ENCODE data around the gene RSRC2.

GRCh38 chr12:122454250-122454721, 72.5 kb downstream of the RSRC2 start:
- TF ChIP-seq, protein P1, sequence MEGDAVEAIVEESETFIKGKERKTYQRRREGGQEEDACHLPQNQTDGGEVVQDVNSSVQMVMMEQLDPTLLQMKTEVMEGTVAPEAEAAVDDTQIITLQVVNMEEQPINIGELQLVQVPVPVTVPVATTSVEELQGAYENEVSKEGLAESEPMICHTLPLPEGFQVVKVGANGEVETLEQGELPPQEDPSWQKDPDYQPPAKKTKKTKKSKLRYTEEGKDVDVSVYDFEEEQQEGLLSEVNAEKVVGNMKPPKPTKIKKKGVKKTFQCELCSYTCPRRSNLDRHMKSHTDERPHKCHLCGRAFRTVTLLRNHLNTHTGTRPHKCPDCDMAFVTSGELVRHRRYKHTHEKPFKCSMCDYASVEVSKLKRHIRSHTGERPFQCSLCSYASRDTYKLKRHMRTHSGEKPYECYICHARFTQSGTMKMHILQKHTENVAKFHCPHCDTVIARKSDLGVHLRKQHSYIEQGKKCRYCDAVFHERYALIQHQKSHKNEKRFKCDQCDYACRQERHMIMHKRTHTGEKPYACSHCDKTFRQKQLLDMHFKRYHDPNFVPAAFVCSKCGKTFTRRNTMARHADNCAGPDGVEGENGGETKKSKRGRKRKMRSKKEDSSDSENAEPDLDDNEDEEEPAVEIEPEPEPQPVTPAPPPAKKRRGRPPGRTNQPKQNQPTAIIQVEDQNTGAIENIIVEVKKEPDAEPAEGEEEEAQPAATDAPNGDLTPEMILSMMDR (IDR thresholded peaks at IDR 0.05; ENCODE audit: low read depth, low read length) = no peak
- no peak for TF ChIP-seq POLR2A (IDR thresholded peaks at IDR 0.05; ENCODE audit: extremely low read depth, insufficient read length)
- TF ChIP-seq, protein P2, sequence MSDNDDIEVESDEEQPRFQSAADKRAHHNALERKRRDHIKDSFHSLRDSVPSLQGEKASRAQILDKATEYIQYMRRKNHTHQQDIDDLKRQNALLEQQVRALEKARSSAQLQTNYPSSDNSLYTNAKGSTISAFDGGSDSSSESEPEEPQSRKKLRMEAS (IDR thresholded peaks at IDR 0.05; ENCODE audit: low read depth, low read length) = no peak
